Fibroblast of the aortic adventitia (primary cell): ENCODE measurements around the gene HMGN4. TPM values are rescaled to one million over a fixed set of nuclear protein-coding genes. Genes with fewer than 3 reads are reported as not detected.
A peak's percentile ranks its signal among the peaks of the same experiment; 100 is the strongest.

ENCODE experiments used
- DNase-seq: peaks from one replicate; pipeline ENCODE4 v3.0.0-alpha.2; 2010; ENCODE audit warnings: low read depth
- H3K4me3 ChIP-seq: 2 replicates; pipeline ENCODE4 v1.5.1; 2011; ENCODE audit warnings: low read depth, mild to moderate bottlenecking, control low read depth, low read length, moderate library complexity
- CTCF ChIP-seq: IDR thresholded peaks from 2 replicates; pipeline ENCODE4 v1.5.1; 2011; ENCODE audit warnings: mild to moderate bottlenecking, low read length, control low read depth, inconsistent platforms; ENCODE audit not compliant: insufficient read depth
- small RNA-seq: library from RNA; depleted of rRNA; stranded (forward); fragments of <200 nt; gene quantifications from one replicate; pipeline ENCODE3, GENCODE V24; 2012
- total RNA-seq: library from RNA; depleted of rRNA; stranded (reverse); fragments of >200 nt; gene quantifications from 2 replicates; pipeline ENCODE4 v1.2.3, GENCODE V29; 2012; ENCODE audit warnings: low replicate concordance

Gene HMGN4
- total RNA-seq, 1 donor, result 50.3 TPM

- TF ChIP-seq CTCF, result no peak
- no peak overlapping the region for H3K4me3 ChIP-seq
- no peak for DNase-seq
These were observed 55.9 kb downstream of the HMGN4 start for GRCh38 chr6:26594131-26594498.

GRCh38 chr6:26594730-26595632 is 56.8 kb downstream of the HMGN4 start:
- no peak for TF ChIP-seq CTCF
- peak overlapping the region; percentile 68 for H3K4me3 ChIP-seq
- peak; percentile 81 for DNase-seq

- peak; percentile 85 for DNase-seq
- peak; percentile 94 for TF ChIP-seq CTCF
- H3K4me3 ChIP-seq, result peak overlapping the region; percentile 68
These were observed 57.6 kb downstream of the HMGN4 start for GRCh38 chr6:26595669-26596269.

Small RNA genes lying within 50 kb of the gene (small RNA-seq; reads per million reads assigned to genes)
- not detected for gene RNU6-502P

Other genes with a start within 250 kb of the HMGN4 start
- gene BTN3A2, start 173.2 kb upstream of the HMGN4 start, total RNA-seq, result 19.2 and 26.3 TPM in 2 replicates
- 7.5 and 10.2 TPM in 2 replicates for gene BTN2A2, start 155.3 kb upstream of the HMGN4 start, total RNA-seq
- gene BTN3A1, start 136.1 kb upstream of the HMGN4 start, total RNA-seq, result 24.0 and 83.6 TPM in 2 replicates
- gene BTN3A3, start 97.9 kb upstream of the HMGN4 start, total RNA-seq, result 17.7 and 20.5 TPM in 2 replicates
- 11.7 and 17.9 TPM in 2 replicates for gene BTN2A1, start 80.4 kb upstream of the HMGN4 start, total RNA-seq
- not detected in 2 replicates for gene BTN1A1, start 38.1 kb upstream of the HMGN4 start, total RNA-seq
- gene ABT1, start 58.6 kb downstream of the HMGN4 start, total RNA-seq, result 4.1 and 10.0 TPM in 2 replicates
- 15.5 and 21.6 TPM in 2 replicates for gene ZNF322, start 121.4 kb downstream of the HMGN4 start, total RNA-seq